Lower leg skin (tissue), 4 donors: ENCODE measurements around the gene DHRSX. TPM values are rescaled to one million over a fixed set of nuclear protein-coding genes. Genes with fewer than 3 reads are reported as not detected.
"Not testable (repeated sequence)": the region's sequence is repeated elsewhere in the genome, so short reads cannot be mapped to it uniquely, and the experiment has no call there.

Experiments used
- DNase-seq, 2 donors: peaks; one replicate each; pipeline ENCODE4 v3.0.0-alpha.2; 2019; ENCODE audit warnings: low spot score in 2 of 2
- H3K4me3 ChIP-seq: fragments of 200-600 bp; sonication (generic); 2 replicates; pipeline ENCODE4 v1.5.1; 2017; ENCODE audit warnings: mild to moderate bottlenecking, low read depth; ENCODE audit not compliant: poor library complexity, severe bottlenecking
- CTCF ChIP-seq, 3 donors: fragments of 450-650 bp; IDR thresholded peaks; one replicate each; pipeline ENCODE4 v1.5.1; 2016; ENCODE audit warnings: antibody characterized with exemption in 3 of 3, mild to moderate bottlenecking in 3 of 3, moderate library complexity in 2 of 3
- POLR2A ChIP-seq, 2 donors: fragments of 450-650 bp; IDR thresholded peaks; one replicate each; pipeline ENCODE4 v1.6.1; 2016 to 2017; ENCODE audit warnings: antibody characterized with exemption in 2 of 2, mild to moderate bottlenecking in 1 of 2, moderate library complexity in 1 of 2
- WGBS, 2 donors: methylation state at CpG; one replicate each; pipeline ENCODE4 v1.1.5; 2018; 5-methylcytosine and 5-hydroxymethylcytosine counted together
- intact Hi-C: fragments of 100-400 bp; cut with DNase I; formaldehyde crosslinking; loops from one replicate; pipeline ENCODE4 v1.15.0; 2023; ENCODE audit warnings: low total_unique reads
- total RNA-seq, 4 donors: library from RNA; depleted of rRNA; stranded (reverse); fragments of >200 nt; gene quantifications; one replicate each; pipeline ENCODE4 v1.1.0, GENCODE V29; 2016

The DHRSX gene
- total RNA-seq, 4 donors from 2014 or later, result 10.9 to 21.7 (median 16.2) TPM

- WGBS, 2 donors, result 92 to 95% methylated on average over 6 of the region's 6 CpGs
- intact Hi-C loops, result no loop called here
- TF ChIP-seq CTCF (IDR thresholded peaks at IDR 0.05) (no peak), POLR2A (IDR thresholded peaks at IDR 0.05) (no peak)
- no peak for DNase-seq
- no peak overlapping the region for H3K4me3 ChIP-seq
These were observed 42.5 kb downstream of the DHRSX start for GRCh38 chrX:2458309-2458708.

- 88 to 90% methylated on average over 26 of the region's 26 CpGs for WGBS, 2 donors
- DNase-seq, result no peak
- no peak for TF ChIP-seq CTCF (IDR thresholded peaks at IDR 0.05)
- TF ChIP-seq POLR2A (IDR thresholded peaks at IDR 0.05), result no peak
- intact Hi-C loops, result no loop called here
- H3K4me3 ChIP-seq, result no peak overlapping the region
These were observed 43.3 kb downstream of the DHRSX start for GRCh38 chrX:2457289-2458133.

- intact Hi-C loops, DNase-seq: not testable (repeated sequence)
- 72 to 80% methylated on average over 8 of the region's 8 CpGs for WGBS, 2 donors
These were observed 44.7 kb downstream of the DHRSX start for GRCh38 chrX:2456091-2456490.

GRCh38 chrX:2454620-2455019 lies 46.2 kb downstream of the DHRSX start:
- H3K4me3 ChIP-seq, DNase-seq, intact Hi-C loops: not testable (repeated sequence)
- 95 to 96% methylated on average over 9 of the region's 9 CpGs for WGBS, 2 donors

More at GRCh38 chrX:2456091-2456490, 44.7 kb downstream of the DHRSX start:
- H3K4me3 ChIP-seq, result not testable (repeated sequence)

- TF ChIP-seq CTCF (IDR thresholded peaks at IDR 0.05) (no peak), POLR2A (IDR thresholded peaks at IDR 0.05) (no peak)
- DNase-seq, result no peak
- intact Hi-C loops, result no loop called here
- no peak overlapping the region for H3K4me3 ChIP-seq
- 96 to 97% methylated on average over 4 of the region's 4 CpGs for WGBS, 2 donors
These were observed 48.0 kb downstream of the DHRSX start for GRCh38 chrX:2452799-2453198.

- no peak for DNase-seq
- TF ChIP-seq POLR2A (IDR thresholded peaks at IDR 0.05), result no peak
- TF ChIP-seq CTCF (IDR thresholded peaks at IDR 0.05), result no peak
- intact Hi-C loops, result no loop called here
- no peak overlapping the region for H3K4me3 ChIP-seq
- WGBS, 2 donors, result 93 to 94% methylated on average over 22 of the region's 22 CpGs
These were observed 48.4 kb downstream of the DHRSX start for GRCh38 chrX:2452317-2452784.
